Measurements from ENCODE around the gene CTBP1. TPM values are rescaled to one million over a fixed set of nuclear protein-coding genes. Genes with fewer than 3 reads are reported as not detected.

The CTBP1 gene
- total and polyA plus RNA-seq, 2 donors from 2014 or later = 96.1 to 170 TPM

DNA sequence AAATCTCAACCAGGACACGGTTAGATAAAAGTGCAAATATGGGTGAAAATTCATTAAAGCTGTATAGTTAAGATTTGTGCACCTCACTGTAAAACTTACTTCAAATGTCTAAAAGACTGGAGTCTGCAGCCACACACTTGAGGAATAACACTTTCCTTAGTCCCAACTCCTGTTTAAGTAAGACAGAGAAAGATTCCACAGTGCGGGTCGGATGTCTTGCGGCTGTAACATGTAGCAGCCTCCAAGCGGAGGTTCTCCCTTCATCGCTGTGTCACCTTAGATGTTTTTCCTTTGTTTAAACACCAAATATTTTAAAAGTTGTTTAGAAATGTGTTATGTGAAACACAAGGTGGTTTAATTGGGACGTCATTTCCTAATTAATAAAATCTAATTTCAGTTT is 39.9 kb upstream of the CTBP1 start:
- H3K27me3 ChIP-seq (ENCODE audit: control insufficient read depth, insufficient read depth, low read length) = no peaks in the 10 kb centered on the region
- peaks cover 2 to 24% (median 17%) of the 10 kb centered on the region in 3 donors for H3K4me1 ChIP-seq (ENCODE audit: control insufficient read depth in 2 of 3, insufficient read depth in 2 of 3, low read depth in 1 of 3, low read length in 3 of 3)
- TF ChIP-seq CTCF (IDR thresholded peaks at IDR 0.05; ENCODE audit: borderline replicate concordance, extremely low read depth, insufficient read depth) = no peak
- peak overlapping the region; percentile 27 to 79 for H3K27ac ChIP-seq (ENCODE audit: low read depth in 2 of 2, low read length in 2 of 2)
- DNase-seq (peak in 2 of 5 donors; percentile 23 to 33), FAIRE-seq (no peak)
- peak overlapping the region; percentile 68 to 84 (median 72) for H3K4me3 ChIP-seq (ENCODE audit: low read length in 3 of 3)
- peak overlapping the region in 1 of 3 donors; percentile 53 for H3K9ac ChIP-seq (ENCODE audit: low read length in 3 of 3)
- H3K9me3 ChIP-seq (ENCODE audit: control insufficient read depth in 2 of 3, insufficient read depth in 1 of 3, low read length in 3 of 3) = no peaks in the 10 kb centered on the region
- peaks cover 0 to 2% (median 0%) of the 10 kb centered on the region in 3 donors for H3K36me3 ChIP-seq (ENCODE audit: control insufficient read depth in 2 of 3, insufficient read depth in 3 of 3, low read length in 3 of 3)
- intact Hi-C loops (cut with DNase I) = no loop called here

DNA sequence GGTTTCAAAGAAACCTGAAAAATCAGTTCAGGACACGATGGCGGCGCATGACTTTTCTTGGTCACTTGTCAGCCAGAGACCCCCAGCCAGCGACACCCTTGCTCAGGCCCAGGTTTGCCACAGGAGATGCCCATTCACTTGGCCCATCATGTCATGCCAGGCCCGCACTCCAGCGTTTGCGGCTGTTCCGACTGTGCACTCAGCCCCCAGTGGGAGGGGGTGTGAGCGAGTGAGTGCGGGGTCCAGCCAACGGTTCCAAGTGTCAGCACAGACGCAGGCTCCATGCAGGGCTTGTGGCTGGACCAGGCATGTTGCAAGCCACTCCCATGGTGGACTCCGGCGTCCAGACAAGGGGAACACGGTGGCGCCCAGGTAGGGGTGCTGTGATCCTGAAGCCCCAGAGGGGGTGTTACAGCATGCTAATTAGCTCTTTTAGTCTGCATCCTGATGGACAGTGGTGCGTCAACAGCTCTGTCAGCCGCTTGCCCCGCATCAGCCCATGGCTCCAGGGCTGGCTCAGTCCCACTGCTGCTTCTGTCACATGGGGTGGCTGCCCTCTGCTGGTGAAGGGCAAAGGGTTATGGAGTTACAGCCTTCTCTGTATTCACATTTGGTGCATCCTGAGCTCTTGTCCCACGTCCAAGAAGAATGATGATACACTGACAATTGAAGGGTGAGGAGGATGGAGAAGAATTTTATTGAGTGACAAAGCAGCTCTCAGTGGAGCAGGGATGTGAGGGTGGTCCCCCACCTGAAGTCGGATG is 37.0 kb upstream of the CTBP1 start:
- no peak for FAIRE-seq
- intact Hi-C loops (cut with DNase I) = no loop called here

GRCh38 chr4:1285151-1285789 is 36.3 kb upstream of the CTBP1 start:
- intact Hi-C loops (cut with DNase I) = no loop called here
- DNase-seq (peak in 1 of 5 donors; percentile 32), FAIRE-seq (no peak)
- no peak for TF ChIP-seq CTCF (IDR thresholded peaks at IDR 0.05; ENCODE audit: borderline replicate concordance, extremely low read depth, insufficient read depth)
- no peak overlapping the region for H3K9ac ChIP-seq (ENCODE audit: low read length in 3 of 3)
- H3K4me3 ChIP-seq (ENCODE audit: low read length in 3 of 3) = no peak overlapping the region
- H3K9me3 ChIP-seq (ENCODE audit: control insufficient read depth in 2 of 3, insufficient read depth in 1 of 3, low read length in 3 of 3) = no peaks in the 10 kb centered on the region
- H3K27me3 ChIP-seq (ENCODE audit: control insufficient read depth, insufficient read depth, low read length) = no peaks in the 10 kb centered on the region
- peaks cover 0 to 6% (median 2%) of the 10 kb centered on the region in 3 donors for H3K4me1 ChIP-seq (ENCODE audit: control insufficient read depth in 2 of 3, insufficient read depth in 2 of 3, low read depth in 1 of 3, low read length in 3 of 3)
- H3K27ac ChIP-seq (ENCODE audit: low read depth in 2 of 2, low read length in 2 of 2) = no peak overlapping the region
- H3K36me3 ChIP-seq (ENCODE audit: control insufficient read depth in 2 of 3, insufficient read depth in 3 of 3, low read length in 3 of 3) = no peaks in the 10 kb centered on the region

More for the DNA sequence above, 37.0 kb upstream of the CTBP1 start:
- DNase-seq = peak in 1 of 5 donors; percentile 49
- H3K27me3 ChIP-seq (ENCODE audit: control insufficient read depth, insufficient read depth, low read length) = no peaks in the 10 kb centered on the region
- no peak overlapping the region for H3K4me3 ChIP-seq (ENCODE audit: low read length in 3 of 3)
- no peaks in the 10 kb centered on the region for H3K9me3 ChIP-seq (ENCODE audit: control insufficient read depth in 2 of 3, insufficient read depth in 1 of 3, low read length in 3 of 3)
- no peak overlapping the region for H3K27ac ChIP-seq (ENCODE audit: low read depth in 2 of 2, low read length in 2 of 2)
- no peak overlapping the region for H3K9ac ChIP-seq (ENCODE audit: low read length in 3 of 3)
- H3K4me1 ChIP-seq (ENCODE audit: control insufficient read depth in 2 of 3, insufficient read depth in 2 of 3, low read depth in 1 of 3, low read length in 3 of 3) = peaks cover 2 to 8% (median 6%) of the 10 kb centered on the region in 3 donors
- no peaks in the 10 kb centered on the region for H3K36me3 ChIP-seq (ENCODE audit: control insufficient read depth in 2 of 3, insufficient read depth in 3 of 3, low read length in 3 of 3)
- TF ChIP-seq CTCF (IDR thresholded peaks at IDR 0.05; ENCODE audit: borderline replicate concordance, extremely low read depth, insufficient read depth) = no peak
